HCT116 (cell line): ENCODE results near the gene COL23A1. TPM values are rescaled to one million over a fixed set of nuclear protein-coding genes. Genes with fewer than 3 reads are reported as not detected.

Experiments used
- ATAC-seq: fragments of 200-7000 bp; cut with Tn5 transposase; 2 replicates; pipeline ENCODE4 v1.9.1; 2020; ENCODE audit warnings: mild to moderate bottlenecking, moderate library complexity
- BruUV-seq: library from RNA; stranded (reverse); fragments of 400-500 nt; replicated peaks from 2 replicates; lab custom pipeline; 2021; lab: Mats Ljungman, UMichigan
- CTCF ChIA-PET: fragments of 300-600 bp; sonication (Branson Sonifier 250); formaldehyde crosslinking; loops from one replicate; lab custom pipeline; 2021; ENCODE audit warnings: antibody characterized with exemption; lab: Charles Lee
- POLR2A ChIA-PET: fragments of 300-600, 350-600 bp; sonication (Branson Sonifier 250); formaldehyde crosslinking; loops from one replicate; lab custom pipeline; 2021; ENCODE audit warnings: antibody characterized with exemption; lab: Charles Lee
- RAD21 ChIA-PET, 2 experiments: fragments of 300-600 bp; sonication (Branson Sonifier 250); formaldehyde crosslinking; loops; one replicate each; lab custom pipeline; 2023; ENCODE audit warnings: low total read pairs in 2 of 2; ENCODE audit not compliant: uncharacterized antibody in 2 of 2, unreplicated experiment in 2 of 2, low non-redundant PET in 1 of 2; lab: Charles Lee
- DNase-seq: peaks from one replicate; pipeline ENCODE4 v3.0.0-alpha.2; 2010; ENCODE audit warnings: low read depth, low spot score
- H2AFZ ChIP-seq: fragments of 200-600 bp; shearing (Covaris generic), sonication (generic); 2 replicates; pipeline ENCODE4 v1.6.1; 2017; ENCODE audit warnings: low read depth, mixed run types, mixed read lengths, antibody characterized with exemption, low read length; ENCODE audit not compliant: poor library complexity, severe bottlenecking
- H3K27ac ChIP-seq: 2 replicates; pipeline ENCODE4 v1.5.1; 2012; ENCODE audit warnings: low read depth, low read length
- H3K27me3 ChIP-seq: fragments of 200-600 bp; sonication (generic); 2 replicates; pipeline ENCODE4 v1.6.1; 2016; ENCODE audit warnings: mixed run types, low read length, mixed read lengths; ENCODE audit not compliant: insufficient read depth
- H3K36me3 ChIP-seq, 2 experiments: fragments of 200-500 bp in 1 of 2; fragments of 200-600 bp in 1 of 2; sonication (Bioruptor generic) in 1 of 2; sonication (generic) in 1 of 2; 2 replicates each; pipeline versions ENCODE4 v1.5.1 to v1.6.1; 2014 to 2016; ENCODE audit warnings: low read length in 2 of 2, inconsistent platforms in 1 of 2, mixed read lengths in 1 of 2, mixed run types in 1 of 2; ENCODE audit not compliant: insufficient read depth in 2 of 2, control insufficient read depth in 1 of 2
- H3K4me1 ChIP-seq, 2 experiments: fragments of 200-600 bp in 1 of 2; sonication (generic) in 1 of 2; 2 replicates each; pipeline versions ENCODE4 v1.5.1 to v1.6.1; 2012 to 2017; ENCODE audit warnings: low read length in 2 of 2, inconsistent platforms in 1 of 2, mild to moderate bottlenecking in 1 of 2, mixed read lengths in 1 of 2, mixed run types in 1 of 2, moderate library complexity in 1 of 2; ENCODE audit not compliant: insufficient read depth in 2 of 2, control insufficient read depth in 1 of 2
- H3K4me2 ChIP-seq: fragments of 200-600 bp; sonication (generic); 2 replicates; pipeline ENCODE4 v1.6.1; 2017; ENCODE audit warnings: mixed run types, low read length, mixed read lengths
- H3K4me3 ChIP-seq, 2 experiments: fragments of 200-600 bp in 1 of 2; sonication (generic) in 1 of 2; replicated peaks in 1 of 2; 2 replicates each; pipeline ENCODE4 v1.5.1; 2011 to 2016; ENCODE audit warnings: low read length in 2 of 2, control low read depth in 1 of 2, low read depth in 1 of 2, mild to moderate bottlenecking in 1 of 2, mixed read lengths in 1 of 2, mixed run types in 1 of 2
- H3K79me2 ChIP-seq: fragments of 200-600 bp; sonication (generic); 2 replicates; pipeline ENCODE4 v1.6.1; 2017; ENCODE audit warnings: mild to moderate bottlenecking, mixed run types, low read length, moderate library complexity, mixed read lengths; ENCODE audit not compliant: insufficient read depth
- H3K9ac ChIP-seq: fragments of 200-600 bp; sonication (generic); 2 replicates; pipeline ENCODE4 v1.6.1; 2016; ENCODE audit warnings: low read length, mixed read lengths
- H3K9me2 ChIP-seq: fragments of 200-600 bp; sonication (generic), shearing (Covaris generic); 2 replicates; pipeline ENCODE4 v1.6.1; 2017; ENCODE audit warnings: mixed run types, mild to moderate bottlenecking, moderate library complexity; ENCODE audit not compliant: insufficient read depth
- H3K9me3 ChIP-seq, 2 experiments: fragments of 200-500 bp in 1 of 2; fragments of 200-600 bp in 1 of 2; sonication (Bioruptor generic) in 1 of 2; sonication (generic) in 1 of 2; 2 replicates each; pipeline ENCODE4 v1.6.1; 2014 to 2017; ENCODE audit warnings: low read length in 2 of 2, mixed read lengths in 2 of 2, inconsistent platforms in 1 of 2, low read depth in 1 of 2, mild to moderate bottlenecking in 1 of 2, mixed run types in 1 of 2, moderate library complexity in 1 of 2; ENCODE audit not compliant: control insufficient read depth in 1 of 2, insufficient read depth in 1 of 2
- H4K20me1 ChIP-seq: fragments of 200-600 bp; sonication (generic), shearing (Covaris generic); 2 replicates; pipeline ENCODE4 v1.6.1; 2017; ENCODE audit warnings: mixed run types, mild to moderate bottlenecking, moderate library complexity; ENCODE audit not compliant: insufficient read depth
- CEBPB ChIP-seq: IDR thresholded peaks from 2 replicates; pipeline ENCODE4 v1.6.1; 2012; ENCODE audit warnings: low read depth
- CTCF ChIP-seq, 3 experiments: fragments of 200-600 bp in 1 of 3; sonication (generic) in 1 of 3; IDR thresholded peaks in 2 of 3; conservative IDR thresholded peaks in 1 of 3; 2 replicates each; pipeline ENCODE4 v1.5.1; 2012 to 2017; ENCODE audit warnings: low read depth in 2 of 3, low read length in 2 of 3, antibody characterized with exemption in 1 of 3, borderline replicate concordance in 1 of 3, control low read depth in 1 of 3, mild to moderate bottlenecking in 1 of 3, mixed read lengths in 1 of 3, mixed run types in 1 of 3, moderate library complexity in 1 of 3; ENCODE audit not compliant: insufficient read depth in 1 of 3
- EGR1 ChIP-seq: IDR thresholded peaks from 2 replicates; pipeline ENCODE4 v1.6.1; 2012; ENCODE audit warnings: low read depth
- ELF1 ChIP-seq: IDR thresholded peaks from 2 replicates; pipeline ENCODE4 v1.6.1; 2012; ENCODE audit warnings: low read depth, borderline replicate concordance
- EZH2 ChIP-seq: fragments of 200-600 bp; sonication (generic); IDR thresholded peaks from 2 replicates; pipeline ENCODE4 v1.6.1; 2017; ENCODE audit warnings: antibody characterized with exemption, mixed run types
- EZH2phosphoT487 ChIP-seq: fragments of 200-600 bp; IDR thresholded peaks from 2 replicates; pipeline ENCODE4 v1.6.1; 2018; ENCODE audit warnings: antibody characterized with exemption, borderline replicate concordance
- POLR2AphosphoS5 ChIP-seq: IDR thresholded peaks from 2 replicates; pipeline ENCODE4 v1.6.1; 2011; ENCODE audit warnings: mild to moderate bottlenecking, low read depth, low read length, moderate library complexity
- REST ChIP-seq: IDR thresholded peaks from 2 replicates; pipeline ENCODE4 v1.6.1; 2012; ENCODE audit warnings: low read depth
- SIN3A ChIP-seq: IDR thresholded peaks from 2 replicates; pipeline ENCODE4 v1.6.1; 2012; ENCODE audit warnings: low read depth
- SP1 ChIP-seq: IDR thresholded peaks from 2 replicates; pipeline ENCODE4 v1.6.1; 2012; ENCODE audit warnings: low read depth
- ZBTB33 ChIP-seq: IDR thresholded peaks from 2 replicates; pipeline ENCODE4 v1.6.1; 2011; ENCODE audit warnings: mild to moderate bottlenecking, low read length, moderate library complexity; ENCODE audit not compliant: insufficient replicate concordance; ENCODE audit errors: extremely low read depth
- intact Hi-C: fragments of 100-400 bp; cut with micrococcal nuclease; formaldehyde crosslinking; loops from 2 replicates; pipeline ENCODE4 v1.10.0; 2022
- total RNA-seq: library from RNA; stranded (reverse); gene quantifications from one replicate; pipeline ENCODE4 v1.2.1, GENCODE V29; 2021; ENCODE audit not compliant: unreplicated experiment
- TF ChIP-seq, protein P1 (sequence below): IDR thresholded peaks from 2 replicates; pipeline ENCODE4 v1.6.1; 2012
- TF ChIP-seq, protein P2 (sequence below): IDR thresholded peaks from 2 replicates; pipeline ENCODE4 v1.6.1; 2012

The COL23A1 gene
- total RNA-seq, 1 experiment from 2014 or later = not detected

- Histone ChIP-seq H3K9ac (no peak overlapping the region), H3K27me3 (no peaks in the 10 kb centered on the region), H3K79me2 (peaks cover 7% of the 10 kb centered on the region; the same call in 1 of the 2 replicates), H3K4me2 (no peak overlapping the region), H3K27ac (no peak overlapping the region), H3K9me3 (no peaks in the 10 kb centered on the region), H3K4me3 (no peak overlapping the region), H4K20me1 (no peaks in the 10 kb centered on the region), H2AFZ (no peak overlapping the region), H3K36me3 (peaks cover 16 to 29% of the 10 kb centered on the region in 2 experiments; a peak in 3 of 4 replicates), H3K9me2 (no peaks in the 10 kb centered on the region), H3K4me1 (peaks cover 3 to 14% of the 10 kb centered on the region in 2 experiments; a peak in 3 of 4 replicates)
- no TSS peak for BruUV-seq
- TF ChIP-seq POLR2AphosphoS5 (no peak), CEBPB (no peak), SP1 (no peak), REST (no peak), EGR1 (no peak), SIN3A (no peak), CTCF (IDR thresholded peaks at IDR 0.05 in 2 of 3, conservative IDR thresholded peaks at IDR 0.05 in 1 of 3; ENCODE audit: borderline replicate concordance in 1 of 3, insufficient read depth in 1 of 3, low read depth in 2 of 3, low read length in 2 of 3) (no peak), EZH2phosphoT487 (no peak), EZH2 (no peak), ELF1 (no peak), ZBTB33 (no peak)
- TF ChIP-seq, protein P1, sequence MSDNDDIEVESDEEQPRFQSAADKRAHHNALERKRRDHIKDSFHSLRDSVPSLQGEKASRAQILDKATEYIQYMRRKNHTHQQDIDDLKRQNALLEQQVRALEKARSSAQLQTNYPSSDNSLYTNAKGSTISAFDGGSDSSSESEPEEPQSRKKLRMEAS = no peak
- TF ChIP-seq, protein P2, sequence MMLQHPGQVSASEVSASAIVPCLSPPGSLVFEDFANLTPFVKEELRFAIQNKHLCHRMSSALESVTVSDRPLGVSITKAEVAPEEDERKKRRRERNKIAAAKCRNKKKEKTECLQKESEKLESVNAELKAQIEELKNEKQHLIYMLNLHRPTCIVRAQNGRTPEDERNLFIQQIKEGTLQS = no peak
- intact Hi-C loops = no loop called here
- ChIA-PET CTCF (no interaction called here), POLR2A (no interaction called here), RAD21 (no interaction called here)
- no peak for DNase-seq
- ATAC-seq = no peak
Measured at GRCh38 chr5:178218237-178218776, 371.9 kb downstream of the COL23A1 start.
